TTC549 (cell line): ENCODE measurements around the gene ZMIZ1.

Source experiments
- FAIRE-seq: peaks from 2 replicates; lab custom pipeline; 2012; peaks lifted over from hg19 to GRCh38; lab: Jason Lieb, UNC

The ZMIZ1 gene

GRCh38 chr10:79068562-79069324 lies at the start of gene ZMIZ1:
ZMIZ1 (plus strand) TSS chr10:79068966; CDS start chr10:79201633, 132,667 bp downstream.
- FAIRE-seq: no peak

DNA sequence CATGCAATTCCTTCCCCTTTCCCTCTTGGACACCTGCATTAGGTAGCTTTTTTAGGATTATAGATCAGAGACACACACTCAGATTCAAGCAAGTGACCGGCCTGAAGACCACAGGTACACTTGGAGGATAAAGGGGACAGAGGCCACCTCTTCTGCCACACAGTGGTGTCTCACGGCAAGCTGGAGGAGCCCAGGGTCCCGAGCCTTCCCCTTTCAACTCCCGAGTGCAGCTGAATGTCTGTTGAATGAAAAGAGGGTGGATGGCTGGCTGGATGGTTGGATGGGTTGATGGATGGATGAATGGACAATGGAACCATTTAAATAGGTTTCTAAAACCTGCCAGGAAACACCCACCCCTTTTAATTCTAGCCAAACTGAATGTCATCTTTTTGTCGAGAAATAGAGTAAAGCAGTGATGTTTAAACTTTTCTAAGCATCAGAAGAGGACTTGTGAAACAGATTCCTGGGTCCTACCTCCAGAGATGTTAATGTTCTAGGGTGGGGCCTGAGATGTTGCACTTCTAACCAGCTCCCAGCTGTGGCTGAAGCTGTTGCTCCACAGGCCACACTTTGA lies 49.2 kb upstream of the ZMIZ1 start:
- FAIRE-seq: no peak

DNA sequence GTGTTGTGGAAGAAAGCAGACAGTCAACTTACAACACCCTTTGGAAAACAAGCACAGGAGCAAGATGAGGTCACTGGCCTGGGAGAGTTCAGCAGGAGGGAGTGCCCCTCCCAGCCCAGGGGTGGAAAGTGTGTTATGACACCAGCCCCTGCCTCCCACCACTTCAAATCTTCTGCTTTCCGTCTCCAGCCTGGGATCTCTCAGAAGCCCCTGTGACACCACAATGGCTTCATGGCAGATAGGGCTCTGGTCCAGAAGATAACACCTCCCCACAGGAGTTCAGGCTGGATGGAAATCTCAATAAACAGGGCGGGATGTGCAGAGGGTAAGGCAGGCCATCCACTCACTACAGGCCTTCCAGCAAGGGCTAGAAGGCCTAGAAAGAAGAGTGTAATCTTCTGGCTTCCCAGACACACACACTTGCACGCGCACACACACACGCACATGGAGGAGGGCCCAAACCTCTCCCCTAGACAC lies 48.7 kb upstream of the ZMIZ1 start:
- FAIRE-seq: no peak

DNA sequence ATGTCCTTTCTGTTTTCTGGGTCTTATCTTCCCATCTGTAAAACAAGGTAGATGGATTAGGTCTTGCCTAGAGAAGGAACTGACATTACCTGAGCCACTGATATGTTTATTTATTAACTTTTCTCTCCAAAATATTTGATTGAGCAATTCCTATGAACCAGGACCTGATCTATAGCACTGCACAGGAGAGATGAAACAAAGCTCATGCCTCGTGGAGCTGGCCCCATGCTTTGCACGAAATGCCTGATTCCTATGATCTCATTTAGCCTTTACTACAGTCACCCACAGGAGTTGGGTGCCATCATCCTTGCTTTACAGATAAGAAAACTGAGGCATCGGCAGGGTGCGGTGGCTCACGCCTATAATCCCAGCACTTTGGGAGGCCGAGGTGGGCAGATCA lies 48.2 kb upstream of the ZMIZ1 start:
- no peak for FAIRE-seq

DNA sequence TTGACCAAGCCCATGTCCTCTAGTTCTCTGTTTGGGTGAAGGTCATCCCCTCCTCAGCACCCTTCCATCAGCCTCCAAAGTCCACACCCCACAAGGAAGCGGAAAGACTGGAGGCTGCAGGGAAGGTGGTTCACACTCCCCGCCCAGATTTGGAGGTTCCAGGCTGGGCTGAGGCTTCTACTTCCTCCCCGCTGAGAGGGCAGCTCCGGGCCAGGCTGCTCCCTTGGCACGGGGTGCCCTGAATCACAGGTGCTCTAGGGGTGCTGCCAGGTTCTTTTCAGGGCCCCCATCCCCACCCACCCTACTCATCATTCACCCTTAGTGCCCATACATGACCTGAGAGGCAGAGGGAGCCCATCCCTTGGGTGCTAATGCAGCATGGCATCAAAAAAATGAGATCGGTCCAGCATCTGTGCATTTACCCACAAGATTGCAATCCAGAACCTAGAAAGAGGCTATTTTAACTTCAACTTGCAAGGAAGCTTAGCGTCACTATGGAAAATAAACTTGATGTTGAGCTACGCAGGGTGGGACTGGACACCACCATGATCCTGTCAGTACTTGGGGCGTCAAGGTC lies 47.3 kb upstream of the ZMIZ1 start:
- no peak for FAIRE-seq

GRCh38 chr10:79021948-79022499 lies 46.7 kb upstream of the ZMIZ1 start:
- FAIRE-seq: no peak

- no peak for FAIRE-seq
Measured at GRCh38 chr10:79022565-79023230, 46.1 kb upstream of the ZMIZ1 start.

DNA sequence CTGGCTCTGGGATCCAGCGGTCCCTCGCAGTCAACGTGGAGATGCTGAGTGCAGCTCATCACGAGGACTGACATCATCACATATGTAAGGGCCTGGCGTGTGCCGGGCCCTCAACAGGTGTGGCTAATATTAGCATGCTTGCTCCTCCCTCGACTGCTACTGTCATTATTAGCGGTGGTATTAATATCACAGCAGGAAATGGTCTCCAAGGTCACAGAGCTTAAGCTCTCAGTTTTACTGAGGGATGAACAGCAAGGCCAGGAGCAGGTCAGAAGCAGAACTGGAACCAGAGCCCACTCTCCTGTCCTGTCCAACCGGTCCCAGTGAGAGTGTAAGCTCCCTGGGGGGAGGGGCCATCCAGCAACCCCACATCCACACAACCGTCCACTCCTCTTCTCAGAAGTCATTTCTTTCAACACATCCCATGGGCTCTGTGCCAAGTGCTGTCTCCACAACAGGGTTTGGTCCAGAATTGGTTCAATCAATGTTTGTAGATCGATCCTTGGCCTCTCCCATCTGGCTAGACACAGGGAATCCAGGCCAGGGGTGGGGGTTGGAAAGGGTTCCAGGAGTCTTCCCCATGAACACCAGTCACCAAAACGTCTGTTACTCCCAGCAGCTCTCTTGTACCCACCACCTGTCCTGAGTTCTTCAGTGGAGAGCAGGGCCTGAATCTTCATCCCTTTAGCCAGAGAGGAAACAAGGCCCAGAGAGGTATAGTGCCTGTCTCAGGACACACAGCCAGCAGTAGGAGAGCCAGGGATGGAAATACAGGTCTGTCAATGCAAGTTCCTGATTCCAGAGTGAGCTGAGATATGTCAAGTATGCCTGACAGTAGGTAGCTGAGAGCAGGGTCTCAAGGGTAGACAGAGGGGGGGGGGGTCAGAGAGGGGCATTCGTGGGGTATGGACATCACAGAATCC lies 45.3 kb upstream of the ZMIZ1 start:
- FAIRE-seq: no peak

- FAIRE-seq: no peak
Measured at GRCh38 chr10:79024296-79024695, 44.5 kb upstream of the ZMIZ1 start.

DNA sequence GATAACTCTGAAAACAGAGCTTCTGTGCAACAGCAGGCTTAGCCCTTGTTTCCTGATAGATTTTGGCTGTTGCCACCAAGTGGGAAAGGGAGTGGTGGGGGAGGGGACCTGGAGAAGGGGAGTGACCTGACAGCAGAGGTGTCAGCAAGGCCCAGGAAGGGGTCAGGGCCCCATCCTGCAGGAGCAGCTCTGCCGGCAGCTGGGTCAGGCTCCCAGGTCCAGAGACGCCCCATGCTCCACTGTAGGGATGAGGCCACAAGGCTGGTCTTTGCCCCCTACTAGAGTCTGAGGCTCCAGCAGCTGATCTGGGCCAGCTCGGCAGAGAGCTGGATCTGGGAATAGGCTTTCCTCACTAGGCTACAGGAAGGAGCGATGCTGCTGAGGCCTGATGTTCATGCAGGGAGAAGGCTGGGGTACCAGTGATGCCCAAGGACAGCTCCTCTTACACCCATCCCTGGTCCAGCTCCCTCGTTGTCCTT lies 44.0 kb upstream of the ZMIZ1 start:
- FAIRE-seq: no peak

GRCh38 chr10:79025199-79025832 lies 43.5 kb upstream of the ZMIZ1 start:
- FAIRE-seq: no peak

DNA sequence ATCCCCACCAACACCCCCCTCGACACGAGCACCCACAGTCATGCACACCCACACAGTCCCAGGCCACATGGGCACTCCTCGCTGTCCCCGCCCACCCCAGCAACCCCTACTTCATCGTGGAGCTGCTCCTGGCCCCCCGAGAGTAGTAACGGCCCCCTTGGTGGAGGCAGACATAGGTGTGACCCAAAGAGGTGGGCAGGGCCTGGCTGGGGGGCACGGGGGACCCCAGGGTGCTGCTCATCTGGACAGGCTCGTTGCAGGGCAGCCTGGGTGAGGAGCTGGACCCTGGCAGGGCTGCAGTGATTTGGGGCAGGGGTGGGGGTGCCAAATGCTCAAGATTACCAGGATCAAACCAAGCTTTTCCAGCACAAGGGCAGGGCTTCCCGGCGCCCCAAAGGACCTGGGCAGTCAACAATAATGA lies 42.4 kb upstream of the ZMIZ1 start:
- no peak for FAIRE-seq

DNA sequence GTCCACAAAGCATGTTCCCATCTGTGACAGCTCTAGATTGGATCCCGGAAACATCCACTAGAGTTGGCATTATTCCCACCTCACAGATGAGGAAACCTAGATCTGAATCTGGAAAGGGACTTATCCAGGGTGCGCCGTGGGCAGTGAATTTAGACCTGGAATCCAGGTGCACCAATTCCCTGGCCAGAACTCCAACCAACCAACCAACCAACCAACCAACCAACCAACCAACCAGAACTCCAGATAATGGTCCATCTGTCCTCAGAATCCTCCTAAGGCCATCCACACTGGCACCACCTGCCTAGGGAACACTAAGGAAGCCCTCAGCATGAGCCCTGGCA lies 42.0 kb upstream of the ZMIZ1 start:
- FAIRE-seq: no peak

DNA sequence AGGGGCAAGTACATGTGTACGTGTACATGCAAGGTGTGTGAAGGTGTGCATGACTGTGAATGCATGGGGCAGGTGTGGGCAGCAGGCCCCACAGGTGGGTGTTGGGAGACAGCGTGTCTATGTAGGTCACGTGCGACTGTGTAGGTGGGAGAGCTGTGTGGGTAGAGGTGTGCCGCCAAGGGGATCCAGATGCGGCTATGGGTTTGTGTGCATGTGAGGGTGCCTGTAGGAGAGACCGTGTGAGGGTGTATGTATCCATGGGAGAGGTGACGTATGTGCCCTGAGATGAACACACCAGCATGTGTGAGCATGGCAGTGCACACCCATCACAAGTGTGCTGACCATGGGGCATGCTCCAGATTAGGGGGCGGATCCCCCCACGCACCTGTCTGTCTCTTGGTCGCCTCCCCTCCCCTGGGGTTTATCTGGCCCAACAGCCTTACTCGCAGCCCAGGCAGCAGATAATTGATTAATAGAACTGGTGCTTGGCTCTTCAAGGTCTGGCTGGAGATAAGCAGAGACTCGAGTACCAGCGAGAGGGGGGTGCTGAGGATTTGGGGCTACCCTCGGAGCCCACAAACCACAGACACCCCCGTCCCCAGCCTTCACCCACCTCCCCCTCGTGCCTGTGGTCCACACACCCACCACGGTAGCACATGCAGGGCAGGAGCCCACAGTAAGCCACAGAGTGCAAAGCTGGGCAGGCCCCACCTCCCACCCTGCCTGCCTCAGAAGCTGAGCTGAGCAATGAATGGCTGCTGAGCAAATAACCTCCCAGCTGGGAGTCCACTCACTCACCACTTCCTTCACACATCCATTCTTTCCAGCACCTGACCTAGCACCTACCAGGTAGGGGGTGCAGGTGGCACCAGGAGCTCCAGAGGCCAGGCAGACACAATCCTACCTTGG lies 41.4 kb upstream of the ZMIZ1 start:
- no peak for FAIRE-seq

GRCh38 chr10:79028056-79028430 lies 40.7 kb upstream of the ZMIZ1 start:
- no peak for FAIRE-seq

GRCh38 chr10:79028451-79029010 lies 40.2 kb upstream of the ZMIZ1 start:
- FAIRE-seq: no peak

- no peak for FAIRE-seq
Measured at GRCh38 chr10:79029478-79030390, 39.0 kb upstream of the ZMIZ1 start.

- no peak for FAIRE-seq
Measured at GRCh38 chr10:79030705-79031104, 38.1 kb upstream of the ZMIZ1 start.

DNA sequence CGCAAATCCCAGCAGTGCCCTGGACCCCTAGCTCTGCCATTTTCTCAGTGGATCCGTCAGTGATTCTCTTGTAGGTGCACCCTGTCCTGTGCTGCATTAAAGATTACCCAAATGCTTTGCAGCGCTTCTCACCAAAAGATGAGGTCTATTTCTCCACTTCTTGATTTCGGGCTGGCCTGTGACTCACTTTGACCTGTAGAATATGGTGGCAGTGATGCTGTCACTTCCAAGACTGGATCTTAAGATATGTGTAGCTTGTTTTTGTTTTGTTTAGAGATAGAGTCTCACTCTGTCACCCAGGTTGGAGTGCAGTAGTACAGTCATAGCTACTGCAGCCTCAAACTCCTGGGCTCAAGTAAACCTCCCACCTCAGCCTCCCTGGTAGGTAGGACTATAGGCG lies 37.0 kb upstream of the ZMIZ1 start:
- no peak for FAIRE-seq
